ENCODE measurements around the gene COL9A2. TPM values are rescaled to one million over a fixed set of nuclear protein-coding genes. Genes with fewer than 3 reads are reported as not detected.

Gene COL9A2
- total and polyA plus RNA-seq, 2 donors (not counting 1 experiment from before 2014, with no cell fraction given) = 14.8 to 30.6 TPM

- peak overlapping the region; percentile 92 for H3K4me3 Mint-ChIP-seq
- H3K4me3 ChIP-seq (ENCODE audit: control extremely low read depth in 1 of 5, extremely low read depth in 1 of 5, insufficient read depth in 1 of 5, low read depth in 2 of 5, low read length in 4 of 5) = no peak overlapping the region
- peaks cover 5% of the 10 kb centered on the region for H3K27me3 Mint-ChIP-seq
- no peak overlapping the region for H3K27ac ChIP-seq (ENCODE audit: low read length in 2 of 2)
- DNase-seq = no peak
- ATAC-seq (ENCODE audit: low read depth) = no peak
- TF ChIP-seq EZH2 (IDR thresholded peaks at IDR 0.05; ENCODE audit: borderline replicate concordance, insufficient read depth, low read depth, low read length, poor library complexity, severe bottlenecking) = no peak
- peak overlapping the region; percentile 85 for H3K27ac Mint-ChIP-seq
- H3K4me2 ChIP-seq (replicated peaks; ENCODE audit: low read depth, low read length, poor library complexity, severe bottlenecking) = peak overlapping the region; percentile 97
- peaks cover 0 to 3% (median 1%) of the 10 kb centered on the region in 4 experiments for H3K27me3 ChIP-seq (replicated peaks in 1 of 4; ENCODE audit: control extremely low read depth in 1 of 4, control insufficient read depth in 3 of 4, insufficient read depth in 4 of 4, low read length in 3 of 4)
- peaks cover 41 to 59% of the 10 kb centered on the region in 2 donors for H3K4me1 ChIP-seq (ENCODE audit: control insufficient read depth in 2 of 2, insufficient read depth in 2 of 2, low read length in 2 of 2)
- 89% methylated on average over 9 of the region's 9 CpGs for WGBS (ENCODE audit: insufficient coverage)
- no peaks in the 10 kb centered on the region for H3K9me3 Mint-ChIP-seq (ENCODE audit: insufficient read depth)
- H3K79me2 ChIP-seq (ENCODE audit: control insufficient read depth, insufficient read depth, low read length) = no peaks in the 10 kb centered on the region
- peaks cover 57% of the 10 kb centered on the region for H3K4me1 Mint-ChIP-seq
- CTCF ChIA-PET = interaction anchor here (0.5 to 10.2 kb wide), 21 partner anchors 10 to 226 kb away, joined by 3 to 132 read pairs (median 5); no protein-coding TSS in a partner anchor
- POLR2A ChIA-PET = interaction anchor here (0.6 to 1.8 kb wide), 5 partner anchors 24 to 582 kb away, joined by 3 to 4 read pairs (median 3); no protein-coding TSS in a partner anchor
- no peaks in the 10 kb centered on the region for H3K36me3 ChIP-seq (replicated peaks in 1 of 2; ENCODE audit: control extremely low read depth in 1 of 2, control insufficient read depth in 1 of 2, extremely low read depth in 1 of 2, insufficient read depth in 2 of 2, low read length in 1 of 2)
- intact Hi-C loops (cut with micrococcal nuclease) = loop anchor here (2.0 kb wide), 2 partner anchors 59 to 161 kb away; partner anchors contain the start of gene SMAP2
- H4K20me1 ChIP-seq (ENCODE audit: control insufficient read depth, insufficient read depth, low read length, poor library complexity, severe bottlenecking) = no peaks in the 10 kb centered on the region
- H2AFZ ChIP-seq (ENCODE audit: insufficient read depth, low read depth, low read length, poor library complexity, severe bottlenecking) = no peak overlapping the region
- no peaks in the 10 kb centered on the region for H3K9me3 ChIP-seq (ENCODE audit: control extremely low read depth in 1 of 3, control insufficient read depth in 2 of 3, insufficient read depth in 1 of 3, low read length in 2 of 3)
- no peak overlapping the region for H3K9ac ChIP-seq (ENCODE audit: low read length)
Observed at GRCh38 chr1:40313958-40314720, 2.9 kb downstream of the COL9A2 start.

GRCh38 chr1:40313329-40313957 is 3.6 kb downstream of the COL9A2 start:
- ATAC-seq (ENCODE audit: low read depth) (peak; percentile 50), DNase-seq (peak; percentile 67)
- Mint-ChIP-seq H3K9me3 (ENCODE audit: insufficient read depth) (no peaks in the 10 kb centered on the region), H3K27me3 (peaks cover 5% of the 10 kb centered on the region), H3K4me3 (peak overlapping the region; percentile 92), H3K4me1 (peaks cover 57% of the 10 kb centered on the region), H3K27ac (peak overlapping the region; percentile 85)
- Histone ChIP-seq H3K27me3 (replicated peaks in 1 of 4; ENCODE audit: control extremely low read depth in 1 of 4, control insufficient read depth in 3 of 4, insufficient read depth in 4 of 4, low read length in 3 of 4) (peaks cover 0 to 3% (median 1%) of the 10 kb centered on the region in 4 experiments), H3K79me2 (ENCODE audit: control insufficient read depth, insufficient read depth, low read length) (no peaks in the 10 kb centered on the region), H2AFZ (ENCODE audit: insufficient read depth, low read depth, low read length, poor library complexity, severe bottlenecking) (no peak overlapping the region), H3K9me3 (ENCODE audit: control extremely low read depth in 1 of 3, control insufficient read depth in 2 of 3, insufficient read depth in 1 of 3, low read length in 2 of 3) (no peaks in the 10 kb centered on the region), H3K27ac (ENCODE audit: low read length in 2 of 2) (no peak overlapping the region), H3K4me2 (replicated peaks; ENCODE audit: low read depth, low read length, poor library complexity, severe bottlenecking) (peak overlapping the region; percentile 71), H3K9ac (ENCODE audit: low read length) (no peak overlapping the region), H3K36me3 (replicated peaks in 1 of 2; ENCODE audit: control extremely low read depth in 1 of 2, control insufficient read depth in 1 of 2, extremely low read depth in 1 of 2, insufficient read depth in 2 of 2, low read length in 1 of 2) (no peaks in the 10 kb centered on the region), H3K4me1 (ENCODE audit: control insufficient read depth in 2 of 2, insufficient read depth in 2 of 2, low read length in 2 of 2) (peaks cover 41 to 59% of the 10 kb centered on the region in 2 donors), H4K20me1 (ENCODE audit: control insufficient read depth, insufficient read depth, low read length, poor library complexity, severe bottlenecking) (no peaks in the 10 kb centered on the region), H3K4me3 (ENCODE audit: control extremely low read depth in 1 of 5, extremely low read depth in 1 of 5, insufficient read depth in 1 of 5, low read depth in 2 of 5, low read length in 4 of 5) (no peak overlapping the region)
- ChIA-PET POLR2A (interaction anchor here (0.5 to 1.1 kb wide), 4 partner anchors 12 to 80 kb away, joined by 3 to 4 read pairs (median 3); no protein-coding TSS in a partner anchor), CTCF (interaction anchor here (0.5 to 10.2 kb wide), 11 partner anchors 12 to 190 kb away, joined by 3 to 132 read pairs (median 6); no protein-coding TSS in a partner anchor)
- 53% methylated on average over 3 of the region's 5 CpGs for WGBS (ENCODE audit: insufficient coverage)
- no peak for TF ChIP-seq EZH2 (IDR thresholded peaks at IDR 0.05; ENCODE audit: borderline replicate concordance, insufficient read depth, low read depth, low read length, poor library complexity, severe bottlenecking)
- TF ChIP-seq CTCF (IDR thresholded peaks at IDR 0.05) = no peak
- intact Hi-C loops (cut with micrococcal nuclease) = no loop called here
